Karpas-422 (cell line): ENCODE measurements around the gene LRR1. TPM values are rescaled to one million over a fixed set of nuclear protein-coding genes. Genes with fewer than 3 reads are reported as not detected.

Experiments used
- DNase-seq: peaks from one replicate; pipeline ENCODE4 v3.0.0-alpha.2; 2015
- H2AFZ ChIP-seq: fragments of 200-600 bp; sonication (generic); 2 replicates; pipeline ENCODE4 v1.6.1; 2014; ENCODE audit warnings: antibody characterized with exemption, low read length, mixed read lengths
- H3K27ac ChIP-seq: fragments of 200-600 bp; sonication (generic); 2 replicates; pipeline ENCODE4 v1.5.1; 2014; ENCODE audit warnings: mild to moderate bottlenecking, low read length, moderate library complexity
- H3K27me3 ChIP-seq: fragments of 200-600 bp; sonication (generic); 2 replicates; pipeline ENCODE4 v1.6.1; 2014; ENCODE audit warnings: low read length, mixed read lengths
- H3K36me3 ChIP-seq: fragments of 200-600 bp; sonication (generic); 2 replicates; pipeline ENCODE4 v1.6.1; 2014; ENCODE audit warnings: low read length, mixed read lengths; ENCODE audit not compliant: insufficient read depth
- H3K4me1 ChIP-seq: fragments of 200-600 bp; sonication (generic); 2 replicates; pipeline ENCODE4 v1.6.1; 2014; ENCODE audit warnings: mild to moderate bottlenecking, low read length, mixed read lengths
- H3K4me2 ChIP-seq: fragments of 200-600 bp; sonication (generic); 2 replicates; pipeline ENCODE4 v1.6.1; 2014; ENCODE audit warnings: low read length, low read depth, mild to moderate bottlenecking; ENCODE audit not compliant: poor library complexity, severe bottlenecking
- H3K4me3 ChIP-seq: fragments of 200-600 bp; sonication (generic); 2 replicates; pipeline ENCODE4 v1.5.1; 2014; ENCODE audit warnings: mild to moderate bottlenecking, antibody characterized with exemption, low read length, mixed read lengths
- H3K79me2 ChIP-seq: fragments of 200-600 bp; sonication (generic); 2 replicates; pipeline ENCODE4 v1.6.1; 2014; ENCODE audit warnings: mild to moderate bottlenecking, low read length, mixed read lengths
- H3K9ac ChIP-seq: fragments of 200-600 bp; sonication (generic); 2 replicates; pipeline ENCODE4 v1.6.0; 2014; ENCODE audit warnings: low read length
- H3K9me2 ChIP-seq: fragments of 200-600 bp; sonication (generic), shearing (Covaris generic); replicated peaks from 2 replicates; pipeline ENCODE4 v1.6.0; 2014; ENCODE audit warnings: mild to moderate bottlenecking, low read length, moderate library complexity; ENCODE audit not compliant: insufficient read depth
- H3K9me3 ChIP-seq: fragments of 300-700, 200-600 bp; sonication (generic); 2 replicates; pipeline ENCODE4 v1.6.1; 2014; ENCODE audit warnings: low read length, mixed read lengths
- H4K20me1 ChIP-seq: fragments of 200-600 bp; sonication (generic); 2 replicates; pipeline ENCODE4 v1.6.1; 2014; ENCODE audit warnings: mild to moderate bottlenecking, antibody characterized with exemption, low read length, low read depth; ENCODE audit not compliant: insufficient read depth
- total RNA-seq: library from RNA; depleted of rRNA; stranded (reverse); fragments of >200 nt; shearing (Covaris generic); gene quantifications from 2 replicates; pipeline ENCODE4 v1.2.3, GENCODE V29; 2014; ENCODE audit warnings: low replicate concordance

Gene LRR1
- total RNA-seq, 1 experiment from 2014 or later = 75.1 TPM

DNA sequence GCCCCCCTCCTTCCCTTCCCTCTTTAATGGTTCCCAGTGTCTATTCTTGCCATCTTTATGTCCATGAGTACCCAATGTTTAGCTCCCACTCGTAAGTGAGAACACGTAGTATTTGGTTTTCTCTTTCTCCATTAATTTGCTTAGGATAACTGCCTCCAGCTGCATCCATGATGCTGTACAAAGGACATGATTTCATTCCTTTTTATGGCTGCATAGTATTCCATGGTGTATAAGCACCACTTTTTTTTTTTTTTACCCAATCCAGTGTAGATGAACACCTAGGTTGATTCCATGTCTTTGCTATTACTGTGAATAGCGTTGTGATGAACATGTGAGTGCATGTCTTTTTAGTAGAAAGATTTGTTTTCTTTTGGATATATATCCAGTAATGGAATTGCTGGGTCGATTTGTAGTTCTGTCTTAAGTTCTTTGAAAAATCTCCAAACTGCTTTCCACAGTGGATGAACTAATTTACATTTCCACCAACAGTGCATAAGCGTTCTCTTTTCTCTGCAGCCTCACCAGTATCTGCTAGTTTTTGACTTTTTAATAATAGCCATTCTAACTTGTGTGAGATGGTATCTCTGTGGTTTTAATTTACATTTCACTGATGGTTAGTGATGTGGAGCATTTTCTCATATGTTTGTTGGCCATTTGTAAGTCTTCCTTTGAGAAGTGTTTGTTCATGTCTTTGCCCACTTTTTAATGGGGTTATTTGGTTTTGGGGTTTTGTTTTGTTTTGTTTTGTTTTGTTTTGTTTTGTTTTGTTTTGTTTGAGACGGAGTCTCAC lies 38.6 kb upstream of the LRR1 start:
- no peak overlapping the region for H2AFZ ChIP-seq
- H3K9ac ChIP-seq = no peak overlapping the region
- peaks cover 10% of the 10 kb centered on the region for H3K4me1 ChIP-seq
- H3K9me3 ChIP-seq = no peaks in the 10 kb centered on the region
- H4K20me1 ChIP-seq = no peaks in the 10 kb centered on the region
- H3K4me3 ChIP-seq = no peak overlapping the region
- no peak for DNase-seq
- no peaks in the 10 kb centered on the region for H3K36me3 ChIP-seq
- no peak overlapping the region for H3K4me2 ChIP-seq
- H3K9me2 ChIP-seq = no peaks in the 10 kb centered on the region
- H3K27me3 ChIP-seq = peaks cover 2% of the 10 kb centered on the region; the same call in 1 of the 2 replicates
- no peak overlapping the region for H3K27ac ChIP-seq
- H3K79me2 ChIP-seq = no peaks in the 10 kb centered on the region

DNA sequence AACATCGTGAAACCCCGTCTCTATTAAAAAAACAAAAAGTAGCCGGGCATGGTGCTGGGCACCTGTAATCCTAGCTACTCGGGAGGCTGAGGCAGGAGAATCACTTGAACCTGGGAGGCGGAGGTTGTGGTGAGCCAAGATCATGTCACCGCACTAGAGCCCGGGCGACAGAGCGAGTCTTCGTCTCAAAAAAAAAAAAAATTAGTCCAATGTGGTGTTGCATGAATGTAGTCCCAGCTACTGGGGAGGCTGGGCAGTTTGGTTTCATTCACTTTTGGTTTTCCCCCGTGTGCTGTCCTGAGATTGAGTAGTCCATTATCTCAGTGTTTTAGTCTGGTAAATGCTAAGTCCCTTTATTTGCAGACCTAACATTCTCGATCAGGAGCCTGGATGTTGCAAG lies 32.0 kb upstream of the LRR1 start:
- no peaks in the 10 kb centered on the region for H3K79me2 ChIP-seq
- no peaks in the 10 kb centered on the region for H3K9me3 ChIP-seq
- H3K4me1 ChIP-seq = no peaks in the 10 kb centered on the region
- no peak overlapping the region for H2AFZ ChIP-seq
- no peak overlapping the region for H3K9ac ChIP-seq
- DNase-seq = no peak
- no peak overlapping the region for H3K4me2 ChIP-seq
- no peaks in the 10 kb centered on the region for H3K36me3 ChIP-seq
- H3K27me3 ChIP-seq = peaks cover 2% of the 10 kb centered on the region; the same call in 1 of the 2 replicates
- H4K20me1 ChIP-seq = no peaks in the 10 kb centered on the region
- no peak overlapping the region for H3K27ac ChIP-seq
- no peaks in the 10 kb centered on the region for H3K9me2 ChIP-seq
- no peak overlapping the region for H3K4me3 ChIP-seq

DNA sequence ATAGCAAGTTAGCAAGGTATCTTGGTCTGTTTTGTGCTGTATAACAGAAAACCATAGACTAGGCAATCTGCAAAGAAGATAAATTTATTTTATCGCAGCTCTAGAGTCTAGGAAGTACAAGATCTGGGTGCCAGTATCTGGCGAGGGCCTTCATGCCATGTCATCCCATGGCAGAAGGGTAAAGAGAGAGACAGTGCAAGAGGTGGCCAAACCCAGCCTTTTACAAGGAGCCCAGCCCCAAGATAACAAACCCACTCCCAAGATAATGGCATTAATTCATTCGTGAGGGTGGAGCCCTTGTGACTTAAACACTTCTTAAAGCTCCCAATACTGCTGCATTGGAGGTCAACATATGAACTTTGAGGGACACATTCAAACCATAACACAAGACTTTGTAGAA lies 29.5 kb upstream of the LRR1 start:
- H4K20me1 ChIP-seq = no peaks in the 10 kb centered on the region
- no peaks in the 10 kb centered on the region for H3K36me3 ChIP-seq
- DNase-seq = no peak
- no peak overlapping the region for H2AFZ ChIP-seq
- H3K9me2 ChIP-seq = no peaks in the 10 kb centered on the region
- no peak overlapping the region for H3K4me3 ChIP-seq
- H3K27ac ChIP-seq = no peak overlapping the region
- H3K4me1 ChIP-seq = no peaks in the 10 kb centered on the region
- no peaks in the 10 kb centered on the region for H3K27me3 ChIP-seq
- H3K4me2 ChIP-seq = no peak overlapping the region
- H3K9ac ChIP-seq = no peak overlapping the region
- no peaks in the 10 kb centered on the region for H3K9me3 ChIP-seq
- H3K79me2 ChIP-seq = no peaks in the 10 kb centered on the region

DNA sequence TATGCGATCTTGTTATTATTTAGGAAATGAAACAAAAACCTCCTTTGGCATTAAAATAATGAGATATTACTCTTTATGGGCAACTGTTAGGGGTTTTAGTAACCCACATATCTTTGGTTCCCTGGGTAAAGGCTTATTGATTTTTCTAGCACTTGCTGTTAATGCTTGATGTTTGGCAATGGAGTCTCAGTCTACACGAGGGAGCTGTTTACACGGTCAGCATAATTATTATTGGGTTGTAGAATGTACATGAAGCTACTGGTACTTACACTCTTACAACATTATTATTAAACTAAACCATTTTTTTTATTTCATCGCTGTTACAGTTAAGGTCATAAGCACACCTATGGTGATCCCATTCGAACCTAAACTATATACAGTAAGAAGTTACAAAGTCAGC lies 24.7 kb upstream of the LRR1 start:
- Histone ChIP-seq H4K20me1 (peaks cover 3% of the 10 kb centered on the region; the same call in 1 of the 2 replicates), H3K4me3 (no peak overlapping the region), H3K9ac (no peak overlapping the region), H3K9me3 (no peaks in the 10 kb centered on the region), H3K27me3 (no peaks in the 10 kb centered on the region), H3K4me1 (no peaks in the 10 kb centered on the region), H3K27ac (no peak overlapping the region), H2AFZ (no peak overlapping the region), H3K4me2 (no peak overlapping the region), H3K79me2 (no peaks in the 10 kb centered on the region), H3K36me3 (peaks cover 8% of the 10 kb centered on the region), H3K9me2 (no peaks in the 10 kb centered on the region)
- no peak for DNase-seq

DNA sequence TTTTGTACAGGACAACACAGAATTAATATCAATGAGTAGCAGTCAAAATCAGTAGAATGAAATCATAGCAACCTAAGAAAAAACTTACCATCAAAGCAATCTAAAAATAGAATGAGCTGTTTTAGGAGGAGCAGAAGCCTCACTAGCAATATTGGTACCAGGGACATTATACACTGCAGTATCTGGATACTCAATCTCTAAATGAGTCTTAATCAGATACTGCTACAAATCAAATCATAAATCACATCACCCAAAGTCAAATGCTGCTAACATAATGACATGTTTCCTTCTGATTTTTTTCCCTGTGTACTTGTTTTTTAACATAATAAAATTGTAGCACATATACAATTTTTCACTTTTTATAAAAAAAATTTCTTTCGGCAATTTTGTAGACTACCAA lies 20.6 kb upstream of the LRR1 start:
- Histone ChIP-seq H3K9me2 (no peaks in the 10 kb centered on the region), H4K20me1 (peaks cover 18% of the 10 kb centered on the region), H3K4me3 (no peak overlapping the region), H3K27ac (no peak overlapping the region), H3K4me1 (no peaks in the 10 kb centered on the region; the same call in 1 of the 2 replicates), H3K9ac (no peak overlapping the region), H3K27me3 (no peaks in the 10 kb centered on the region), H2AFZ (no peak overlapping the region), H3K4me2 (no peak overlapping the region), H3K79me2 (peaks cover 17% of the 10 kb centered on the region), H3K36me3 (peaks cover 16% of the 10 kb centered on the region), H3K9me3 (no peaks in the 10 kb centered on the region)
- DNase-seq = no peak

DNA sequence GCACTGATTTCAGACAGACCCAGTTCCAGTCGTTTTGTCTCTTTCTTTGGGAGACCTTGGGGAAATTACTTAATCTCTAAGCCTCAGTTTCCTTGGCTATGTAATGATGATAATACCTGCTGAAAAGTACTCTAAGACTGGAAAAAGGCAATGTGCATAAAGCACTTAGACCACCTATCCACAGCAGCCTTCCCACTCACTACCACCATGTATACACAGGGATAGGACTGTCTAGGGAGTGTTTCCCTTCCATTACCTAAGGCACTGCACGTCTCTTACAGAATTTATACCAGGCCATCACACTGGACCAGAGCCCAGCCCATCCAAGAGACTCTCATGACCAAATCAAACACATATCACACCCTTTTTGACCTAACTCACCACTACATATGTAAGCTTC lies 18.9 kb upstream of the LRR1 start:
- Histone ChIP-seq H3K4me1 (peaks cover 13% of the 10 kb centered on the region), H2AFZ (no peak overlapping the region), H3K9me3 (no peaks in the 10 kb centered on the region), H3K36me3 (peaks cover 33% of the 10 kb centered on the region), H3K9me2 (no peaks in the 10 kb centered on the region), H3K27me3 (no peaks in the 10 kb centered on the region), H3K27ac (no peak overlapping the region), H3K4me3 (no peak overlapping the region), H4K20me1 (peaks cover 34% of the 10 kb centered on the region), H3K79me2 (peaks cover 34% of the 10 kb centered on the region), H3K4me2 (no peak overlapping the region), H3K9ac (no peak overlapping the region)
- no peak for DNase-seq

DNA sequence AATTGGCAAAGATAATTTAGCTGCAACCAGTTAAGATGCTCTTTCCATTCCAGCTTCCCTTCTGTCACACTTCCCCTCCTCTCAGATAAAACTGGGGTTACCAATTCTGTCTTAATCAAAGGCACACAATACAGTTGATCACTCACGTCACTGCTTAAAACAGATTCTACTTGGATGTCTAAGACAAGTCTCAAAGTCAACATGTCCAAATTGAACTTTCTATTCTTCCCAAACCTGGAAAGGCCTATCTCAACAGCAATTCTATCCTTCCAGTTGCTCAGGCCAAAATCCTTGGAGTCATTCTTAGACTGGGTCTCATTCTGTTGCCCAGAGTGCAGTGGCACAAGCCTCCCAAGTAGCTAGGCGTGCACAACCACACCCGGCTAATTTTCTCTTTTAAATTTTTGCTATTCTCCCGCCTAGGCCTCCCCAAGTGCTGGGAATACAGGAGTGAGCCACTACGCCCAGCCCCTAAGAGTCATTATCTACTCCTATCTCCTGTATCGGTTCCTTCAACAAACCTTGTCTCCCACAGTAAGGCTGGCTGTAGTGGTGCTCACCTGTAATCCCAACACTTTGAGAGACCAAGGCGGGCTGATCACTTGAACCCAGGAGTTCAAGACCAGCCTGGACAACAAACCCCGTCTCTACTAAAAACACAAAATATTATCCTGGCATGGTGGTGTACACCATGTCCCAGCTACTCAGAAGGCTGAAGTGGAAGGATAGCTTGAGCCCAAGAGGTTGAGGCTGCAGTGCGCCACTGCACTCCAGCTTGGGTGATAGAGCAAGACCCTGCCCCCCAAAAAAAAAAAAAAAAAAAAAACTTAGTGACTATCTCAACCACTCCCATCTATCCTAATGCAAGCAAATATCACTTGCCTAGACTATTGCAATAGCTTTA lies 17.3 kb upstream of the LRR1 start:
- H3K79me2 ChIP-seq = peaks cover 48% of the 10 kb centered on the region
- no peaks in the 10 kb centered on the region for H3K27me3 ChIP-seq
- no peak overlapping the region for H3K4me2 ChIP-seq
- H3K4me1 ChIP-seq = peaks cover 18% of the 10 kb centered on the region
- H3K9me2 ChIP-seq = no peaks in the 10 kb centered on the region
- H3K36me3 ChIP-seq = peaks cover 43% of the 10 kb centered on the region
- no peak overlapping the region for H2AFZ ChIP-seq
- DNase-seq = peak; percentile 67
- H3K4me3 ChIP-seq = no peak overlapping the region
- H3K9ac ChIP-seq = no peak overlapping the region
- no peaks in the 10 kb centered on the region for H3K9me3 ChIP-seq
- H3K27ac ChIP-seq = no peak overlapping the region
- H4K20me1 ChIP-seq = peaks cover 44% of the 10 kb centered on the region
